ENCODE data around the gene BMP10. TPM values are rescaled to one million over a fixed set of nuclear protein-coding genes. Genes with fewer than 3 reads are reported as not detected.

BMP10 gene
- total RNA-seq, 1 experiment from 2014 or later = not detected

GRCh38 chr2:68889021-68889420 lies 17.8 kb upstream of the BMP10 start:
- no CpG with 5 or more reads among the region's 1 CpG for WGBS (ENCODE audit: extremely low coverage, insufficient read length, low lambda C conversion rate)
- no peaks in the 10 kb centered on the region for H3K23me2 ChIP-seq (ENCODE audit: insufficient read length, low read depth, low read length, poor library complexity, severe bottlenecking)

More at GRCh38 chr2:68889021-68889420, 17.8 kb upstream of the BMP10 start:
- Histone ChIP-seq H2AK5ac (ENCODE audit: insufficient read length, low read length) (no peak overlapping the region), H3K27me3 (ENCODE audit: insufficient read depth, low read length) (no peaks in the 10 kb centered on the region), H2AFZ (ENCODE audit: low read length) (no peak overlapping the region), H3T11ph (ENCODE audit: low read length) (no peak overlapping the region), H3K79me1 (ENCODE audit: insufficient read depth, low read depth, low read length, poor library complexity, severe bottlenecking) (no peaks in the 10 kb centered on the region), H2BK120ac (ENCODE audit: low read depth, low read length, poor library complexity, severe bottlenecking) (no peak overlapping the region), H3K27ac (ENCODE audit: insufficient read length, low read depth, low read length) (no peak overlapping the region), H2BK15ac (ENCODE audit: low read depth, low read length) (no peak overlapping the region), H3K4ac (ENCODE audit: low read depth, low read length) (no peak overlapping the region), H3K23ac (ENCODE audit: insufficient read length, low read depth, low read length) (no peak overlapping the region), H2BK20ac (ENCODE audit: low read depth, low read length, poor library complexity, severe bottlenecking) (no peak overlapping the region), H3K14ac (ENCODE audit: insufficient read depth, low read length) (no peak overlapping the region), H3K18ac (ENCODE audit: insufficient read length, low read depth, low read length) (no peak overlapping the region), H3K4me1 (ENCODE audit: insufficient read depth, low read length) (no peaks in the 10 kb centered on the region; the same call in 1 of the 2 replicates), H3K79me2 (ENCODE audit: insufficient read depth, low read length) (no peaks in the 10 kb centered on the region), H3K4me2 (ENCODE audit: insufficient read depth, insufficient read length, low read length) (no peak overlapping the region), H3K9me3 (ENCODE audit: control insufficient read depth, low read depth, low read length) (no peaks in the 10 kb centered on the region), H4K5ac (ENCODE audit: insufficient read length, low read depth, low read length) (no peak overlapping the region), H3K56ac (ENCODE audit: insufficient read length, low read depth, low read length) (no peak overlapping the region), H4K20me1 (ENCODE audit: control insufficient read depth, insufficient read depth, insufficient read length) (no peaks in the 10 kb centered on the region), H3K9ac (ENCODE audit: extremely low read depth, insufficient read length, low read length) (no peak overlapping the region), H2BK12ac (ENCODE audit: insufficient read length, low read depth, low read length) (no peak overlapping the region), H4K8ac (replicated peaks; ENCODE audit: insufficient read length, low read depth, low read length) (no peak overlapping the region), H2BK5ac (ENCODE audit: insufficient read length, low read length) (no peak overlapping the region), H4K91ac (ENCODE audit: insufficient read length, low read depth, low read length) (no peak overlapping the region)
- Mint-ChIP-seq H3K9me3 (no peaks in the 10 kb centered on the region), H3K4me3 (no peak overlapping the region), H3K27me3 (ENCODE audit: low read depth) (peaks cover 4% of the 10 kb centered on the region), H3K36me3 (ENCODE audit: insufficient read depth in 1 of 3, low read depth in 3 of 3) (no peaks in the 10 kb centered on the region), H3K4me1 (peaks cover 2% of the 10 kb centered on the region in 2 experiments; a peak in 1 of 4 replicates), H3K27ac (no peak overlapping the region)
- DNase-seq = no peak
- TF ChIP-seq, protein P1, sequence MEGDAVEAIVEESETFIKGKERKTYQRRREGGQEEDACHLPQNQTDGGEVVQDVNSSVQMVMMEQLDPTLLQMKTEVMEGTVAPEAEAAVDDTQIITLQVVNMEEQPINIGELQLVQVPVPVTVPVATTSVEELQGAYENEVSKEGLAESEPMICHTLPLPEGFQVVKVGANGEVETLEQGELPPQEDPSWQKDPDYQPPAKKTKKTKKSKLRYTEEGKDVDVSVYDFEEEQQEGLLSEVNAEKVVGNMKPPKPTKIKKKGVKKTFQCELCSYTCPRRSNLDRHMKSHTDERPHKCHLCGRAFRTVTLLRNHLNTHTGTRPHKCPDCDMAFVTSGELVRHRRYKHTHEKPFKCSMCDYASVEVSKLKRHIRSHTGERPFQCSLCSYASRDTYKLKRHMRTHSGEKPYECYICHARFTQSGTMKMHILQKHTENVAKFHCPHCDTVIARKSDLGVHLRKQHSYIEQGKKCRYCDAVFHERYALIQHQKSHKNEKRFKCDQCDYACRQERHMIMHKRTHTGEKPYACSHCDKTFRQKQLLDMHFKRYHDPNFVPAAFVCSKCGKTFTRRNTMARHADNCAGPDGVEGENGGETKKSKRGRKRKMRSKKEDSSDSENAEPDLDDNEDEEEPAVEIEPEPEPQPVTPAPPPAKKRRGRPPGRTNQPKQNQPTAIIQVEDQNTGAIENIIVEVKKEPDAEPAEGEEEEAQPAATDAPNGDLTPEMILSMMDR (conservative IDR thresholded peaks at IDR 0.05) = no peak

All from H9 (cell line).